Measurements from ENCODE around the gene CFAP74.

CFAP74 gene

GRCh38 chr1:2041887-2042286 lies 38.3 kb upstream of the CFAP74 start:
- Histone ChIP-seq H3K27ac (no peak overlapping the region), H3K4me1 (no peaks in the 10 kb centered on the region)
- no peak for TF ChIP-seq CTCF (IDR thresholded peaks at IDR 0.05)

GRCh38 chr1:2041305-2041704 lies 37.7 kb upstream of the CFAP74 start:
- Histone ChIP-seq H3K9ac (no peak overlapping the region), H3K36me3 (ENCODE audit: control insufficient read depth, insufficient read depth, low read length) (no peaks in the 10 kb centered on the region)
- TF ChIP-seq CTCF (IDR thresholded peaks at IDR 0.05): no peak

More at GRCh38 chr1:2041887-2042286, 38.3 kb upstream of the CFAP74 start:
- H3K9ac ChIP-seq: no peak overlapping the region
- H3K4me3 ChIP-seq (ENCODE audit: low read depth, low read length): no peak overlapping the region
- no peaks in the 10 kb centered on the region for H3K27me3 ChIP-seq (ENCODE audit: control insufficient read depth, insufficient read depth, low read length)
- no peak overlapping the region for H3K4me2 ChIP-seq (ENCODE audit: low read length)
- H3K36me3 ChIP-seq (ENCODE audit: control insufficient read depth, insufficient read depth, low read length): no peaks in the 10 kb centered on the region
- H3K9me3 ChIP-seq (ENCODE audit: control insufficient read depth, low read length): no peaks in the 10 kb centered on the region
- H3K79me2 ChIP-seq: no peaks in the 10 kb centered on the region
- no peak overlapping the region for H2AFZ ChIP-seq

GRCh38 chr1:2039251-2039650 lies 35.7 kb upstream of the CFAP74 start:
- Histone ChIP-seq H3K9ac (no peak overlapping the region), H3K4me1 (no peaks in the 10 kb centered on the region)

More at GRCh38 chr1:2041305-2041704, 37.7 kb upstream of the CFAP74 start:
- Histone ChIP-seq H3K27ac (no peak overlapping the region), H3K9me3 (ENCODE audit: control insufficient read depth, low read length) (no peaks in the 10 kb centered on the region), H2AFZ (no peak overlapping the region), H3K79me2 (no peaks in the 10 kb centered on the region), H3K4me3 (ENCODE audit: low read depth, low read length) (no peak overlapping the region), H3K27me3 (ENCODE audit: control insufficient read depth, insufficient read depth, low read length) (no peaks in the 10 kb centered on the region), H3K4me1 (no peaks in the 10 kb centered on the region), H3K4me2 (ENCODE audit: low read length) (no peak overlapping the region)

GRCh38 chr1:2038229-2038628 lies 34.6 kb upstream of the CFAP74 start:
- no peaks in the 10 kb centered on the region for H3K79me2 ChIP-seq
- no peak overlapping the region for H3K9ac ChIP-seq
- no peaks in the 10 kb centered on the region for H3K9me3 ChIP-seq (ENCODE audit: control insufficient read depth, low read length)
- no peak for TF ChIP-seq CTCF (IDR thresholded peaks at IDR 0.05)
- no peaks in the 10 kb centered on the region for H3K36me3 ChIP-seq (ENCODE audit: control insufficient read depth, insufficient read depth, low read length)
- H3K27ac ChIP-seq: no peak overlapping the region
- no peak overlapping the region for H2AFZ ChIP-seq
- no peak overlapping the region for H3K4me2 ChIP-seq (ENCODE audit: low read length)
- no peaks in the 10 kb centered on the region for H3K27me3 ChIP-seq (ENCODE audit: control insufficient read depth, insufficient read depth, low read length)
- H3K4me1 ChIP-seq: no peaks in the 10 kb centered on the region
- H3K4me3 ChIP-seq (ENCODE audit: low read depth, low read length): no peak overlapping the region

More at GRCh38 chr1:2039251-2039650, 35.7 kb upstream of the CFAP74 start:
- H3K36me3 ChIP-seq (ENCODE audit: control insufficient read depth, insufficient read depth, low read length): no peaks in the 10 kb centered on the region
- no peak overlapping the region for H3K4me3 ChIP-seq (ENCODE audit: low read depth, low read length)
- no peaks in the 10 kb centered on the region for H3K79me2 ChIP-seq
- H2AFZ ChIP-seq: no peak overlapping the region
- no peak for TF ChIP-seq CTCF (IDR thresholded peaks at IDR 0.05)
- no peaks in the 10 kb centered on the region for H3K9me3 ChIP-seq (ENCODE audit: control insufficient read depth, low read length)
- H3K4me2 ChIP-seq (ENCODE audit: low read length): no peak overlapping the region
- no peak overlapping the region for H3K27ac ChIP-seq
- no peaks in the 10 kb centered on the region for H3K27me3 ChIP-seq (ENCODE audit: control insufficient read depth, insufficient read depth, low read length)

- no peaks in the 10 kb centered on the region for H3K36me3 ChIP-seq (ENCODE audit: control insufficient read depth, insufficient read depth, low read length)
- no peak overlapping the region for H3K4me2 ChIP-seq (ENCODE audit: low read length)
- no peaks in the 10 kb centered on the region for H3K9me3 ChIP-seq (ENCODE audit: control insufficient read depth, low read length)
- no peak overlapping the region for H3K27ac ChIP-seq
- no peak overlapping the region for H3K9ac ChIP-seq
- H3K27me3 ChIP-seq (ENCODE audit: control insufficient read depth, insufficient read depth, low read length): no peaks in the 10 kb centered on the region
- H3K4me1 ChIP-seq: no peaks in the 10 kb centered on the region
- H3K79me2 ChIP-seq: no peaks in the 10 kb centered on the region
- H3K4me3 ChIP-seq (ENCODE audit: low read depth, low read length): no peak overlapping the region
- no peak for TF ChIP-seq CTCF (IDR thresholded peaks at IDR 0.05)
- H2AFZ ChIP-seq: no peak overlapping the region
These were observed 33.9 kb upstream of the CFAP74 start for GRCh38 chr1:2037314-2037979.

Data from parathyroid adenoma (tissue), 2 donors.